ENCODE results near the gene SUMO4. TPM values are rescaled to one million over a fixed set of nuclear protein-coding genes. Genes with fewer than 3 reads are reported as not detected.
A peak's percentile ranks its signal among the peaks of the same experiment; 100 is the strongest.

SUMO4 gene
- 1.9 and 2.2 TPM in 2 replicates for total RNA-seq (2012; rRNA removed)
- polyA plus RNA-seq (2012; rRNA removed), result not detected in 2 replicates
- polyA plus RNA-seq (2012; cell fraction: cytosol; rRNA removed), result not detected in 2 replicates
- 0.05 and 0.44 TPM in 2 replicates for polyA plus RNA-seq (2012; cell fraction: nucleus; rRNA removed; ENCODE audit: low replicate concordance)
- Bru-seq, nascent RNA, result percentile 91 among the genes with signal in this experiment
- percentile 67 among the genes with signal in this experiment for BruChase-seq, experiment 1, labeled RNA remaining after a 6-hour chase
- percentile 53 among the genes with signal in this experiment for BruChase-seq, experiment 2, labeled RNA remaining after a 2-hour chase
- long read RNA-seq, result 0 reads

DNA sequence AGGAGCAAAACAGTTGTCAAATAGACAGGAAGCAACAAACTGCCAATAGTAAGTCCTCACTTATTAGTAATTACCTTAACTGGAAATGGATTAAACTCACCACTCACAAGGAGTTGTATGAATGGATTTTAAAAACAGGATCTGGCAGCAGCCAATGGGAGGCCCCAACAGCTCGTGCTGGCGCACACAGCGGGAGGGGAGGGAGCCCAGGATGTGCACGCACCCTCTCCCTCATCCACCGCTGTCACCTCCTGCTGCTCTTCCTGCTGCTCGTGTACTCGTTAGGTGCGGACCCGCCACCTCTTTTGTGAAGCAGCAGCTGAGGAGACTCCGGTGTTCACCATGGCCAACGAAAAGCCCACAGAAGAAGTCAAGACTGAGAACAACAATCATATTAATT lies at the start of gene SUMO4:
TSS of gene SUMO4 (plus strand) at position 213 of the 400 bp plus-strand sequence. CDS start at position 343, 130 bp downstream.
- Histone ChIP-seq H2BK120ac (ENCODE audit: low read depth, low read length) (no peak within 1 kb of the TSS), H3K14ac (replicated peaks; ENCODE audit: low read depth, low read length) (no peak within 1 kb of the TSS), H2BK5ac (ENCODE audit: low read depth, low read length, poor library complexity, severe bottlenecking) (no peak within 1 kb of the TSS), H2BK15ac (ENCODE audit: low read depth, low read length) (no peak within 1 kb of the TSS), H3K9ac (ENCODE audit: low read depth, low read length) (no peak within 1 kb of the TSS), H3K4me3 (ENCODE audit: insufficient read depth, low read depth, low read length) (no peak within 1 kb of the TSS), H2BK20ac (ENCODE audit: low read depth, low read length) (no peak within 1 kb of the TSS), H3K27ac (ENCODE audit: insufficient read depth, low read length) (no peak within 1 kb of the TSS), H4K5ac (ENCODE audit: low read depth, low read length) (no peak within 1 kb of the TSS), H3K4ac (ENCODE audit: low read depth, low read length) (no peak within 1 kb of the TSS), H3K18ac (ENCODE audit: low read depth, low read length) (no peak within 1 kb of the TSS), H4K20me1 (ENCODE audit: insufficient read depth, low read length) (no peaks in the 10 kb centered on the region), H3K9me3 (ENCODE audit: control insufficient read depth, insufficient read depth, low read length) (no peaks in the 10 kb centered on the region), H2AK5ac (ENCODE audit: low read depth, low read length) (no peak within 1 kb of the TSS), H4K8ac (ENCODE audit: low read depth in 2 of 2, low read length in 2 of 2) (no peak within 1 kb of the TSS), H2AFZ (replicated peaks; ENCODE audit: low read length, poor library complexity) (no peak within 1 kb of the TSS), H3K4me1 (ENCODE audit: control insufficient read depth, insufficient read depth, low read length) (no peaks in the 10 kb centered on the region), H3K4me2 (ENCODE audit: low read depth, low read length) (no peak within 1 kb of the TSS), H3K36me3 (ENCODE audit: control insufficient read depth, insufficient read depth, low read length) (peaks cover 19% of the 10 kb centered on the region), H3K27me3 (ENCODE audit: control insufficient read depth, insufficient read depth, low read length) (no peaks in the 10 kb centered on the region), H3K56ac (ENCODE audit: extremely low read depth, insufficient read depth, low read length) (no peak within 1 kb of the TSS), H2AK9ac (replicated peaks; ENCODE audit: low read depth, low read length, poor library complexity) (no peak within 1 kb of the TSS), H3K23ac (ENCODE audit: low read depth, low read length) (no peak within 1 kb of the TSS), H3K79me1 (ENCODE audit: low read depth in 1 of 2, low read length in 2 of 2) (peaks cover 7 to 9% of the 10 kb centered on the region in 2 experiments; a peak in 3 of 4 replicates), H4K91ac (ENCODE audit: insufficient read depth, low read depth, low read length) (no peak within 1 kb of the TSS), H3K9me1 (ENCODE audit: insufficient read depth, low read length) (peaks cover 5% of the 10 kb centered on the region; the same call in 1 of the 2 replicates)
- CTCF ChIA-PET, result no interaction called here
- no CpG with 5 or more reads among the region's 11 CpGs for WGBS, 2 experiments (ENCODE audit: extremely low coverage in 2 of 2, insufficient read length in 1 of 2)
- POLR2A ChIA-PET (ENCODE audit: unreplicated experiment), result no interaction called here
- ATAC-seq (ENCODE audit: low read depth) (no peak), DNase-seq (no peak)
- BruUV-seq (replicated peaks), result no TSS peak
- in situ Hi-C loops (cut with MboI; ENCODE audit: low sequenced_read_pairs) (no loop called here), intact Hi-C loops (cut with micrococcal nuclease) (no loop called here), dilution Hi-C loops (cut with HindIII; ENCODE audit: low sequenced_read_pairs, unreplicated experiment) (no loop called here)
- TF ChIP-seq POLR2A (IDR thresholded peaks at IDR 0.05; ENCODE audit: low read depth, low read length) (no peak), CHD1 (IDR thresholded peaks at IDR 0.05; ENCODE audit: low read depth, low read length) (no peak), MAZ (IDR thresholded peaks at IDR 0.05; ENCODE audit: borderline replicate concordance, low read depth, low read length) (no peak), MXI1 (IDR thresholded peaks at IDR 0.05; ENCODE audit: borderline replicate concordance, low read depth, low read length) (no peak), RFX5 (IDR thresholded peaks at IDR 0.05; ENCODE audit: low read depth, low read length) (no peak), FOS (IDR thresholded peaks at IDR 0.05; ENCODE audit: low read depth, low read length) (no peak), MAFK (IDR thresholded peaks at IDR 0.05; ENCODE audit: low read depth, low read length) (no peak), RAD21 (IDR thresholded peaks at IDR 0.05; ENCODE audit: low read length) (no peak), SMC3 (IDR thresholded peaks at IDR 0.05; ENCODE audit: low read depth, low read length) (no peak), CEBPB (IDR thresholded peaks at IDR 0.05; ENCODE audit: low read depth, low read length) (no peak), BHLHE40 (IDR thresholded peaks at IDR 0.05; ENCODE audit: low read depth, low read length) (no peak), RCOR1 (IDR thresholded peaks at IDR 0.05; ENCODE audit: insufficient replicate concordance, low read length) (no peak), NFE2L2 (IDR thresholded peaks at IDR 0.05; ENCODE audit: low read depth, low read length) (no peak)
- TF ChIP-seq, protein P1, sequence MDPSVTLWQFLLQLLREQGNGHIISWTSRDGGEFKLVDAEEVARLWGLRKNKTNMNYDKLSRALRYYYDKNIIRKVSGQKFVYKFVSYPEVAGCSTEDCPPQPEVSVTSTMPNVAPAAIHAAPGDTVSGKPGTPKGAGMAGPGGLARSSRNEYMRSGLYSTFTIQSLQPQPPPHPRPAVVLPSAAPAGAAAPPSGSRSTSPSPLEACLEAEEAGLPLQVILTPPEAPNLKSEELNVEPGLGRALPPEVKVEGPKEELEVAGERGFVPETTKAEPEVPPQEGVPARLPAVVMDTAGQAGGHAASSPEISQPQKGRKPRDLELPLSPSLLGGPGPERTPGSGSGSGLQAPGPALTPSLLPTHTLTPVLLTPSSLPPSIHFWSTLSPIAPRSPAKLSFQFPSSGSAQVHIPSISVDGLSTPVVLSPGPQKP (IDR thresholded peaks at IDR 0.05; ENCODE audit: borderline replicate concordance, low read depth, low read length), result no peak
- TF ChIP-seq, protein P2, sequence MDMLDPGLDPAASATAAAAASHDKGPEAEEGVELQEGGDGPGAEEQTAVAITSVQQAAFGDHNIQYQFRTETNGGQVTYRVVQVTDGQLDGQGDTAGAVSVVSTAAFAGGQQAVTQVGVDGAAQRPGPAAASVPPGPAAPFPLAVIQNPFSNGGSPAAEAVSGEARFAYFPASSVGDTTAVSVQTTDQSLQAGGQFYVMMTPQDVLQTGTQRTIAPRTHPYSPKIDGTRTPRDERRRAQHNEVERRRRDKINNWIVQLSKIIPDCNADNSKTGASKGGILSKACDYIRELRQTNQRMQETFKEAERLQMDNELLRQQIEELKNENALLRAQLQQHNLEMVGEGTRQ (IDR thresholded peaks at IDR 0.05; ENCODE audit: low read depth, low read length), result no peak
- TF ChIP-seq, protein P3, sequence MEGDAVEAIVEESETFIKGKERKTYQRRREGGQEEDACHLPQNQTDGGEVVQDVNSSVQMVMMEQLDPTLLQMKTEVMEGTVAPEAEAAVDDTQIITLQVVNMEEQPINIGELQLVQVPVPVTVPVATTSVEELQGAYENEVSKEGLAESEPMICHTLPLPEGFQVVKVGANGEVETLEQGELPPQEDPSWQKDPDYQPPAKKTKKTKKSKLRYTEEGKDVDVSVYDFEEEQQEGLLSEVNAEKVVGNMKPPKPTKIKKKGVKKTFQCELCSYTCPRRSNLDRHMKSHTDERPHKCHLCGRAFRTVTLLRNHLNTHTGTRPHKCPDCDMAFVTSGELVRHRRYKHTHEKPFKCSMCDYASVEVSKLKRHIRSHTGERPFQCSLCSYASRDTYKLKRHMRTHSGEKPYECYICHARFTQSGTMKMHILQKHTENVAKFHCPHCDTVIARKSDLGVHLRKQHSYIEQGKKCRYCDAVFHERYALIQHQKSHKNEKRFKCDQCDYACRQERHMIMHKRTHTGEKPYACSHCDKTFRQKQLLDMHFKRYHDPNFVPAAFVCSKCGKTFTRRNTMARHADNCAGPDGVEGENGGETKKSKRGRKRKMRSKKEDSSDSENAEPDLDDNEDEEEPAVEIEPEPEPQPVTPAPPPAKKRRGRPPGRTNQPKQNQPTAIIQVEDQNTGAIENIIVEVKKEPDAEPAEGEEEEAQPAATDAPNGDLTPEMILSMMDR (conservative IDR thresholded peaks at IDR 0.05; ENCODE audit: low read depth, low read length), result no peak
